ENCODE data around the gene PDE6G.

Gene PDE6G

GRCh38 chr17:81608605-81609004 is 47.7 kb downstream of the PDE6G start:
- Histone ChIP-seq H3K27me3 (ENCODE audit: control insufficient read depth, insufficient read depth, low read length) (no peaks in the 10 kb centered on the region), H3K9me3 (ENCODE audit: control insufficient read depth, insufficient read depth, low read length) (no peaks in the 10 kb centered on the region), H3K36me3 (ENCODE audit: control insufficient read depth, insufficient read depth, low read length) (peaks cover 30% of the 10 kb centered on the region), H3K9ac (ENCODE audit: low read depth, low read length) (no peak overlapping the region), H3K4me3 (ENCODE audit: low read depth, low read length) (no peak overlapping the region), H3K4me1 (ENCODE audit: control insufficient read depth, insufficient read depth, low read length) (no peaks in the 10 kb centered on the region)

GRCh38 chr17:81608082-81608481 is 48.3 kb downstream of the PDE6G start:
- Histone ChIP-seq H3K9me3 (ENCODE audit: control insufficient read depth, insufficient read depth, low read length) (no peaks in the 10 kb centered on the region), H3K9ac (ENCODE audit: low read depth, low read length) (no peak overlapping the region), H3K4me3 (ENCODE audit: low read depth, low read length) (no peak overlapping the region), H3K27me3 (ENCODE audit: control insufficient read depth, insufficient read depth, low read length) (no peaks in the 10 kb centered on the region), H3K36me3 (ENCODE audit: control insufficient read depth, insufficient read depth, low read length) (peaks cover 32% of the 10 kb centered on the region), H3K4me1 (ENCODE audit: control insufficient read depth, insufficient read depth, low read length) (no peaks in the 10 kb centered on the region)

GRCh38 chr17:81607431-81607830 is 48.9 kb downstream of the PDE6G start:
- no peak overlapping the region for H3K4me3 ChIP-seq (ENCODE audit: low read depth, low read length)
- H3K27me3 ChIP-seq (ENCODE audit: control insufficient read depth, insufficient read depth, low read length), result no peaks in the 10 kb centered on the region
- no peaks in the 10 kb centered on the region for H3K4me1 ChIP-seq (ENCODE audit: control insufficient read depth, insufficient read depth, low read length)
- H3K9ac ChIP-seq (ENCODE audit: low read depth, low read length), result no peak overlapping the region
- no peaks in the 10 kb centered on the region for H3K9me3 ChIP-seq (ENCODE audit: control insufficient read depth, insufficient read depth, low read length)
- peaks cover 28% of the 10 kb centered on the region for H3K36me3 ChIP-seq (ENCODE audit: control insufficient read depth, insufficient read depth, low read length)

- H3K9ac ChIP-seq (ENCODE audit: low read depth, low read length), result no peak overlapping the region
- no peaks in the 10 kb centered on the region for H3K4me1 ChIP-seq (ENCODE audit: control insufficient read depth, insufficient read depth, low read length)
- H3K27me3 ChIP-seq (ENCODE audit: control insufficient read depth, insufficient read depth, low read length), result no peaks in the 10 kb centered on the region
- H3K36me3 ChIP-seq (ENCODE audit: control insufficient read depth, insufficient read depth, low read length), result peaks cover 38% of the 10 kb centered on the region
- no peak overlapping the region for H3K4me3 ChIP-seq (ENCODE audit: low read depth, low read length)
- H3K9me3 ChIP-seq (ENCODE audit: control insufficient read depth, insufficient read depth, low read length), result no peaks in the 10 kb centered on the region
Observed at GRCh38 chr17:81603846-81604610, 52.3 kb downstream of the PDE6G start.

- Histone ChIP-seq H3K27me3 (ENCODE audit: control insufficient read depth, insufficient read depth, low read length) (no peaks in the 10 kb centered on the region), H3K36me3 (ENCODE audit: control insufficient read depth, insufficient read depth, low read length) (peaks cover 45% of the 10 kb centered on the region), H3K4me3 (ENCODE audit: low read depth, low read length) (no peak overlapping the region), H3K4me1 (ENCODE audit: control insufficient read depth, insufficient read depth, low read length) (no peaks in the 10 kb centered on the region), H3K9ac (ENCODE audit: low read depth, low read length) (no peak overlapping the region), H3K9me3 (ENCODE audit: control insufficient read depth, insufficient read depth, low read length) (no peaks in the 10 kb centered on the region)
Observed at GRCh38 chr17:81601525-81602120, 54.7 kb downstream of the PDE6G start.

Data from iPS-15b (cell line).